K562 (cell line): ENCODE measurements around the gene CYP2R1. TPM values are rescaled to one million over a fixed set of nuclear protein-coding genes. Genes with fewer than 3 reads are reported as not detected.
A peak's percentile ranks its signal among the peaks of the same experiment; 100 is the strongest.

Source experiments
- CAMTA2 ChIP-seq: fragments of 250-450 bp; sonication (Bioruptor Pico); conservative IDR thresholded peaks from 2 replicates; pipeline ENCODE4 v1.5.1; 2022
- CHD1 ChIP-seq: fragments of 200-600 bp; sonication (generic); IDR thresholded peaks from one replicate; pipeline ENCODE4 v1.6.1; 2012; ENCODE audit warnings: mild to moderate bottlenecking, moderate library complexity, low read length, inconsistent platforms
- HLTF ChIP-seq: fragments of 450-650 bp; IDR thresholded peaks from 2 replicates; pipeline ENCODE4 v1.6.1; 2016
- KAT2B ChIP-seq: IDR thresholded peaks from one replicate; pipeline ENCODE4 v1.6.1; 2012; ENCODE audit warnings: low read depth, mild to moderate bottlenecking, control low read depth, inconsistent platforms, low read length, moderate library complexity
- L3MBTL2 ChIP-seq: fragments of 450-650 bp; IDR thresholded peaks from 2 replicates; pipeline ENCODE4 v1.6.1; 2016; ENCODE audit warnings: mild to moderate bottlenecking, moderate library complexity
- NR2C2 ChIP-seq, 2 experiments: fragments of 200-800 bp in 1 of 2; sonication (Bioruptor generic) in 1 of 2; sonication (generic) in 1 of 2; formaldehyde crosslinking in 1 of 2; IDR thresholded peaks; 2 replicates each; pipeline versions ENCODE4 v1.6.1 to v1.8.0; 2016 to 2022; ENCODE audit warnings: mild to moderate bottlenecking in 1 of 2, missing compliant biosample characterization in 1 of 2, missing genetic modification characterization in 1 of 2, missing genetic modification reagents in 1 of 2
- PTTG1 ChIP-seq: fragments of 450-650 bp; IDR thresholded peaks from 2 replicates; pipeline ENCODE4 v1.6.1; 2016; ENCODE audit warnings: low read depth, mild to moderate bottlenecking, missing genetic modification characterization, missing compliant biosample characterization
- SMAD2 ChIP-seq: fragments of 150-350 bp; IDR thresholded peaks from 2 replicates; pipeline ENCODE4 v1.6.1; 2014; ENCODE audit warnings: low read depth, mild to moderate bottlenecking, low read length
- ZNF274 ChIP-seq: IDR thresholded peaks from 2 replicates; pipeline ENCODE4 v1.6.1; 2011; ENCODE audit warnings: low read depth, mild to moderate bottlenecking, low read length, moderate library complexity, borderline replicate concordance
- ZNF384 ChIP-seq: IDR thresholded peaks from 2 replicates; pipeline ENCODE4 v1.6.1; 2012; ENCODE audit warnings: low read depth, low read length, improper control_type of control experiment
- polyA plus RNA-seq, 8 experiments: library from polyadenylated mRNA; depleted of rRNA in 4 of 8; stranded (reverse) in 5 of 8; unstranded in 3 of 8; fragments of >200 nt; fragmentation: Nextera tagmentation in 2 of 8; fragmentation: Illumina TruSeq in 1 of 8; extraction: Ambion mirVana in 2 of 8; extraction: Trizol in 1 of 8; gene quantifications; 2 replicates each; pipeline versions ENCODE4 v1.2.1 to v1.2.3, GENCODE V29; 2011 to 2014; ENCODE audit warnings: inconsistent platforms in 1 of 8, missing spikeins in 1 of 8
- total RNA-seq, 7 experiments: library from RNA; depleted of rRNA in 6 of 7; stranded (reverse); fragments of >200 nt in 6 of 7; fragmentation: Illumina TruSeq in 2 of 7; extraction: Trizol in 2 of 7; gene quantifications; 2 replicates each; pipeline versions ENCODE4 v1.2.1 to v1.2.3, GENCODE V29; 2011 to 2021; ENCODE audit warnings: low replicate concordance in 1 of 7
- TF ChIP-seq, protein P1 (sequence below): sonication (generic); formaldehyde crosslinking; IDR thresholded peaks from 2 replicates; pipeline ENCODE4 v1.8.0; 2022; ENCODE audit warnings: mild to moderate bottlenecking, missing genetic modification reagents
- TF ChIP-seq, protein P2 (sequence below): sonication (generic); formaldehyde crosslinking; IDR thresholded peaks from 2 replicates; pipeline ENCODE4 v1.8.1; 2023; ENCODE audit warnings: mild to moderate bottlenecking, missing genetic modification reagents
- TF ChIP-seq, protein P3 (sequence below): sonication (generic); formaldehyde crosslinking; IDR thresholded peaks from 2 replicates; pipeline ENCODE4 v1.8.0; 2022; ENCODE audit warnings: mild to moderate bottlenecking, low read depth, missing genetic modification reagents
- TF ChIP-seq, protein P4 (sequence below): sonication (generic); formaldehyde crosslinking; IDR thresholded peaks from 2 replicates; pipeline ENCODE4 v1.8.1; 2023; ENCODE audit warnings: missing genetic modification reagents, mild to moderate bottlenecking, borderline replicate concordance

The CYP2R1 gene
- total and polyA plus RNA-seq, 9 of the 15 experiments (the other 6 are each of a cell fraction or from before 2014, with no cell fraction given) = 19.4 to 40.5 (median 29.4) TPM

DNA sequence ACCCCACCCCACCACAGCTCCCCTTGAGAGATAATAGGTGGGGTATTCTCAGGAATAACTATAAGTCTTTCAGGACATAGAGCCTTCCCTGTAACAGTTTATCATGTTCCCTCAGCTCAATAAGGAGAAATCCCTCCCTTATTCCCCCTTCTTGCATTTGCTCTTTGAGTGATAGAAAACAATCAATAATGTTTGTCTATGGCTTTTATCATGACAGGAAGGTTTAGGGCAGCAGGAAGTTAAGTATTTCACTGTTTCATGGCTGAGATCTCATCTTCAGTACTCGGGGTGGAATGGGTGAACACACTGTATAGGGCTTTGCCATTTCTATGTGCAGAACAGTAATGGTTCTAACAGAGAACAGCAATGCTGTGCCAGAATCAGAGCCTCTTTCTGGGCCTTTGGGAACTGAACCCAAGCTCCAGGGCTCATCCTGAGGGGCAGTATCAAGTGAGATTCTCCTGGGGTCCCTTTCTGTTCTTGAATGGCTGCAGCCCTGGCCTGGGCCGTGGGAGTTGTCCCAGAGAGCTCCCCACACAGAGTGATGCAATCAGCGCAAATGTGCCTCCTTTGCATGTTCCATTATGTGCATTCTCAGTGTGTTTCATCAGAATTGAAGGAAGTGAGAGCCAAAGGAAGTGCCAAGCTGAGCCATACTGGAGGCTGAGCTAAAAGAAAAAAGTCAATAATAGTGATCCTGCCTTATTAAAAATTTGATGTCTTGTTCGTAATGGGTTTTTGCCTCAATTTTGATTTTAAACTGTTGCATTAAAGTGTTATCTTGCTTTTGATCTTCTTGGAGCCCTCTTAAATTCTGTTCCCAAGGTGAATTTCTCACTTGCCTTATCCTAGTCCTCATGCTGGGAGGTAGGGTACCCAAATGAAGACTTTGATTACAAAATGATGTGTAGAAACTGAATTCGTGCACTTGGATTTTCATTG lies 2.9 kb upstream of the CYP2R1 start (continued):
- TF ChIP-seq, protein P1, sequence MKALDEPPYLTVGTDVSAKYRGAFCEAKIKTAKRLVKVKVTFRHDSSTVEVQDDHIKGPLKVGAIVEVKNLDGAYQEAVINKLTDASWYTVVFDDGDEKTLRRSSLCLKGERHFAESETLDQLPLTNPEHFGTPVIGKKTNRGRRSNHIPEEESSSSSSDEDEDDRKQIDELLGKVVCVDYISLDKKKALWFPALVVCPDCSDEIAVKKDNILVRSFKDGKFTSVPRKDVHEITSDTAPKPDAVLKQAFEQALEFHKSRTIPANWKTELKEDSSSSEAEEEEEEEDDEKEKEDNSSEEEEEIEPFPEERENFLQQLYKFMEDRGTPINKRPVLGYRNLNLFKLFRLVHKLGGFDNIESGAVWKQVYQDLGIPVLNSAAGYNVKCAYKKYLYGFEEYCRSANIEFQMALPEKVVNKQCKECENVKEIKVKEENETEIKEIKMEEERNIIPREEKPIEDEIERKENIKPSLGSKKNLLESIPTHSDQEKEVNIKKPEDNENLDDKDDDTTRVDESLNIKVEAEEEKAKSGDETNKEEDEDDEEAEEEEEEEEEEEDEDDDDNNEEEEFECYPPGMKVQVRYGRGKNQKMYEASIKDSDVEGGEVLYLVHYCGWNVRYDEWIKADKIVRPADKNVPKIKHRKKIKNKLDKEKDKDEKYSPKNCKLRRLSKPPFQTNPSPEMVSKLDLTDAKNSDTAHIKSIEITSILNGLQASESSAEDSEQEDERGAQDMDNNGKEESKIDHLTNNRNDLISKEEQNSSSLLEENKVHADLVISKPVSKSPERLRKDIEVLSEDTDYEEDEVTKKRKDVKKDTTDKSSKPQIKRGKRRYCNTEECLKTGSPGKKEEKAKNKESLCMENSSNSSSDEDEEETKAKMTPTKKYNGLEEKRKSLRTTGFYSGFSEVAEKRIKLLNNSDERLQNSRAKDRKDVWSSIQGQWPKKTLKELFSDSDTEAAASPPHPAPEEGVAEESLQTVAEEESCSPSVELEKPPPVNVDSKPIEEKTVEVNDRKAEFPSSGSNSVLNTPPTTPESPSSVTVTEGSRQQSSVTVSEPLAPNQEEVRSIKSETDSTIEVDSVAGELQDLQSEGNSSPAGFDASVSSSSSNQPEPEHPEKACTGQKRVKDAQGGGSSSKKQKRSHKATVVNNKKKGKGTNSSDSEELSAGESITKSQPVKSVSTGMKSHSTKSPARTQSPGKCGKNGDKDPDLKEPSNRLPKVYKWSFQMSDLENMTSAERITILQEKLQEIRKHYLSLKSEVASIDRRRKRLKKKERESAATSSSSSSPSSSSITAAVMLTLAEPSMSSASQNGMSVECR (CRISPR knock-in tag) = no peak
- no peak for TF ChIP-seq CAMTA2 (CRISPR knock-in tag)
- no peak for TF ChIP-seq ZNF274
- TF ChIP-seq ZNF384 = no peak
- TF ChIP-seq SMAD2 = no peak
- TF ChIP-seq, protein P2, sequence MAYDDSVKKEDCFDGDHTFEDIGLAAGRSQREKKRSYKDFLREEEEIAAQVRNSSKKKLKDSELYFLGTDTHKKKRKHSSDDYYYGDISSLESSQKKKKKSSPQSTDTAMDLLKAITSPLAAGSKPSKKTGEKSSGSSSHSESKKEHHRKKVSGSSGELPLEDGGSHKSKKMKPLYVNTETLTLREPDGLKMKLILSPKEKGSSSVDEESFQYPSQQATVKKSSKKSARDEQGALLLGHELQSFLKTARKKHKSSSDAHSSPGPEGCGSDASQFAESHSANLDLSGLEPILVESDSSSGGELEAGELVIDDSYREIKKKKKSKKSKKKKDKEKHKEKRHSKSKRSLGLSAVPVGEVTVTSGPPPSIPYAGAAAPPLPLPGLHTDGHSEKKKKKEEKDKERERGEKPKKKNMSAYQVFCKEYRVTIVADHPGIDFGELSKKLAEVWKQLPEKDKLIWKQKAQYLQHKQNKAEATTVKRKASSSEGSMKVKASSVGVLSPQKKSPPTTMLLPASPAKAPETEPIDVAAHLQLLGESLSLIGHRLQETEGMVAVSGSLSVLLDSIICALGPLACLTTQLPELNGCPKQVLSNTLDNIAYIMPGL (CRISPR knock-in tag) = no peak
- no peak for TF ChIP-seq KAT2B
- TF ChIP-seq, protein P3, sequence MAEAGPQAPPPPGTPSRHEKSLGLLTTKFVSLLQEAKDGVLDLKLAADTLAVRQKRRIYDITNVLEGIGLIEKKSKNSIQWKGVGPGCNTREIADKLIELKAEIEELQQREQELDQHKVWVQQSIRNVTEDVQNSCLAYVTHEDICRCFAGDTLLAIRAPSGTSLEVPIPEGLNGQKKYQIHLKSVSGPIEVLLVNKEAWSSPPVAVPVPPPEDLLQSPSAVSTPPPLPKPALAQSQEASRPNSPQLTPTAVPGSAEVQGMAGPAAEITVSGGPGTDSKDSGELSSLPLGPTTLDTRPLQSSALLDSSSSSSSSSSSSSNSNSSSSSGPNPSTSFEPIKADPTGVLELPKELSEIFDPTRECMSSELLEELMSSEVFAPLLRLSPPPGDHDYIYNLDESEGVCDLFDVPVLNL = no peak
- TF ChIP-seq PTTG1 = peak; percentile 51
- TF ChIP-seq, protein P4, sequence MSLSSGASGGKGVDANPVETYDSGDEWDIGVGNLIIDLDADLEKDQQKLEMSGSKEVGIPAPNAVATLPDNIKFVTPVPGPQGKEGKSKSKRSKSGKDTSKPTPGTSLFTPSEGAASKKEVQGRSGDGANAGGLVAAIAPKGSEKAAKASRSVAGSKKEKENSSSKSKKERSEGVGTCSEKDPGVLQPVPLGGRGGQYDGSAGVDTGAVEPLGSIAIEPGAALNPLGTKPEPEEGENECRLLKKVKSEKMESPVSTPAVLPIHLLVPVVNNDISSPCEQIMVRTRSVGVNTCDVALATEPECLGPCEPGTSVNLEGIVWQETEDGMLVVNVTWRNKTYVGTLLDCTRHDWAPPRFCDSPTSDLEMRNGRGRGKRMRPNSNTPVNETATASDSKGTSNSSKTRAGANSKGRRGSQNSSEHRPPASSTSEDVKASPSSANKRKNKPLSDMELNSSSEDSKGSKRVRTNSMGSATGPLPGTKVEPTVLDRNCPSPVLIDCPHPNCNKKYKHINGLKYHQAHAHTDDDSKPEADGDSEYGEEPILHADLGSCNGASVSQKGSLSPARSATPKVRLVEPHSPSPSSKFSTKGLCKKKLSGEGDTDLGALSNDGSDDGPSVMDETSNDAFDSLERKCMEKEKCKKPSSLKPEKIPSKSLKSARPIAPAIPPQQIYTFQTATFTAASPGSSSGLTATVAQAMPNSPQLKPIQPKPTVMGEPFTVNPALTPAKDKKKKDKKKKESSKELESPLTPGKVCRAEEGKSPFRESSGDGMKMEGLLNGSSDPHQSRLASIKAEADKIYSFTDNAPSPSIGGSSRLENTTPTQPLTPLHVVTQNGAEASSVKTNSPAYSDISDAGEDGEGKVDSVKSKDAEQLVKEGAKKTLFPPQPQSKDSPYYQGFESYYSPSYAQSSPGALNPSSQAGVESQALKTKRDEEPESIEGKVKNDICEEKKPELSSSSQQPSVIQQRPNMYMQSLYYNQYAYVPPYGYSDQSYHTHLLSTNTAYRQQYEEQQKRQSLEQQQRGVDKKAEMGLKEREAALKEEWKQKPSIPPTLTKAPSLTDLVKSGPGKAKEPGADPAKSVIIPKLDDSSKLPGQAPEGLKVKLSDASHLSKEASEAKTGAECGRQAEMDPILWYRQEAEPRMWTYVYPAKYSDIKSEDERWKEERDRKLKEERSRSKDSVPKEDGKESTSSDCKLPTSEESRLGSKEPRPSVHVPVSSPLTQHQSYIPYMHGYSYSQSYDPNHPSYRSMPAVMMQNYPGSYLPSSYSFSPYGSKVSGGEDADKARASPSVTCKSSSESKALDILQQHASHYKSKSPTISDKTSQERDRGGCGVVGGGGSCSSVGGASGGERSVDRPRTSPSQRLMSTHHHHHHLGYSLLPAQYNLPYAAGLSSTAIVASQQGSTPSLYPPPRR (CRISPR knock-in tag) = no peak
- peak; percentile 85 for TF ChIP-seq L3MBTL2
- no peak for TF ChIP-seq CHD1
- TF ChIP-seq HLTF = no peak
- no peak for TF ChIP-seq NR2C2 (CRISPR knock-in tag; IDR thresholded peaks at IDR 0.05)
- TF ChIP-seq NR2C2 (tag; IDR thresholded peaks at IDR 0.05) = peak; percentile 67; the same call in 1 of the 2 replicates
